Liver (tissue), 9 donors: Measurements from ENCODE around the gene MSH3. TPM values are rescaled to one million over a fixed set of nuclear protein-coding genes. Genes with fewer than 3 reads are reported as not detected.

ENCODE experiments used
- DNase-seq: peaks from one replicate; pipeline ENCODE4 v3.0.0-alpha.2; 2017; ENCODE audit warnings: low spot score
- H3K27ac ChIP-seq, 2 donors: one replicate each; pipeline ENCODE4 v1.7.0; 2013; ENCODE audit warnings: inconsistent platforms in 2 of 2, low read length in 2 of 2, control low read depth in 1 of 2, low read depth in 1 of 2, mild to moderate bottlenecking in 1 of 2
- H3K27me3 ChIP-seq, 4 donors: one replicate each; pipeline versions ENCODE4 v1.6.1 to v1.7.0; 2013; ENCODE audit warnings: low read length in 3 of 4, inconsistent platforms in 1 of 4, mild to moderate bottlenecking in 1 of 4, moderate library complexity in 1 of 4; ENCODE audit not compliant: control insufficient read depth in 4 of 4, insufficient read depth in 4 of 4
- H3K36me3 ChIP-seq, 4 donors: one replicate each; pipeline versions ENCODE4 v1.6.1 to v1.7.0; 2013; ENCODE audit warnings: low read length in 3 of 4, mild to moderate bottlenecking in 3 of 4, low read depth in 1 of 4, moderate library complexity in 1 of 4; ENCODE audit not compliant: control insufficient read depth in 4 of 4, insufficient read depth in 3 of 4
- H3K4me1 ChIP-seq, 4 donors: one replicate each; pipeline versions ENCODE4 v1.6.1 to v1.7.0; 2013; ENCODE audit warnings: low read length in 3 of 4, mild to moderate bottlenecking in 3 of 4, moderate library complexity in 1 of 4; ENCODE audit not compliant: control insufficient read depth in 4 of 4, insufficient read depth in 4 of 4
- H3K4me3 ChIP-seq, 3 donors: one replicate each; pipeline versions ENCODE4 v1.6.1 to v1.7.0; 2013; ENCODE audit warnings: low read length in 3 of 3, control low read depth in 1 of 3, low read depth in 1 of 3, mild to moderate bottlenecking in 1 of 3
- H3K9ac ChIP-seq, 2 donors: one replicate each; pipeline ENCODE4 v1.7.0; 2013; ENCODE audit warnings: low read length in 2 of 2, mild to moderate bottlenecking in 2 of 2, moderate library complexity in 2 of 2, control low read depth in 1 of 2, low read depth in 1 of 2
- H3K9me3 ChIP-seq, 4 donors: one replicate each; pipeline versions ENCODE4 v1.6.1 to v1.7.0; 2013; ENCODE audit warnings: low read length in 3 of 4; ENCODE audit not compliant: control insufficient read depth in 4 of 4
- CTCF ChIP-seq: fragments of 150-350 bp; IDR thresholded peaks from 2 replicates; pipeline ENCODE4 v1.5.1; 2017; ENCODE audit warnings: improper control_type of control experiment, low read depth, low read length; ENCODE audit not compliant: missing input control
- EGR1 ChIP-seq, 2 donors: IDR thresholded peaks; 2 replicates each; pipeline ENCODE4 v1.6.1; 2016 to 2018; ENCODE audit warnings: antibody characterized with exemption in 2 of 2, low read depth in 2 of 2
- FOXA1 ChIP-seq: IDR thresholded peaks from 2 replicates; pipeline ENCODE4 v1.6.1; 2016; ENCODE audit warnings: antibody characterized with exemption
- FOXA2 ChIP-seq: IDR thresholded peaks from 2 replicates; pipeline ENCODE4 v1.6.1; 2016; ENCODE audit warnings: antibody characterized with exemption
- GABPA ChIP-seq, 2 donors: IDR thresholded peaks in 1 of 2; conservative IDR thresholded peaks in 1 of 2; 2 replicates each; pipeline ENCODE4 v1.6.1; 2016; ENCODE audit warnings: antibody characterized with exemption in 2 of 2, mild to moderate bottlenecking in 1 of 2, moderate library complexity in 1 of 2
- HNF4A ChIP-seq, 2 donors: conservative IDR thresholded peaks; 2 replicates each; pipeline ENCODE4 v1.6.1; 2016; ENCODE audit warnings: antibody characterized with exemption in 2 of 2, mild to moderate bottlenecking in 2 of 2
- HNF4G ChIP-seq: IDR thresholded peaks from 2 replicates; pipeline ENCODE4 v1.6.1; 2016; ENCODE audit warnings: antibody characterized with exemption
- JUND ChIP-seq, 2 donors: IDR thresholded peaks; 2 replicates each; pipeline ENCODE4 v1.6.1; 2016; ENCODE audit warnings: antibody characterized with exemption in 2 of 2
- MAX ChIP-seq: IDR thresholded peaks from 2 replicates; pipeline ENCODE4 v1.6.1; 2016; ENCODE audit warnings: antibody characterized with exemption
- NR2F2 ChIP-seq: IDR thresholded peaks from 2 replicates; pipeline ENCODE4 v1.6.1; 2016; ENCODE audit warnings: antibody characterized with exemption
- RAD21 ChIP-seq, 2 donors: IDR thresholded peaks; 2 replicates each; pipeline ENCODE4 v1.6.1; 2016; ENCODE audit warnings: antibody characterized with exemption in 2 of 2, mild to moderate bottlenecking in 2 of 2
- REST ChIP-seq: IDR thresholded peaks from 2 replicates; pipeline ENCODE4 v1.6.1; 2016; ENCODE audit warnings: antibody characterized with exemption, mild to moderate bottlenecking
- RXRA ChIP-seq, 2 donors: IDR thresholded peaks; 2 replicates each; pipeline ENCODE4 v1.6.1; 2017 to 2018; ENCODE audit warnings: antibody characterized with exemption in 2 of 2, mild to moderate bottlenecking in 1 of 2
- SP1 ChIP-seq: IDR thresholded peaks from 2 replicates; pipeline ENCODE4 v1.6.1; 2018; ENCODE audit warnings: antibody characterized with exemption, mild to moderate bottlenecking
- TAF1 ChIP-seq: conservative IDR thresholded peaks from 2 replicates; pipeline ENCODE4 v1.6.1; 2016; ENCODE audit warnings: antibody characterized with exemption, mild to moderate bottlenecking
- ZBTB33 ChIP-seq: IDR thresholded peaks from 2 replicates; pipeline ENCODE4 v1.6.1; 2016; ENCODE audit warnings: antibody characterized with exemption
- WGBS: extraction: QIAGEN DNeasy Blood & Tissue Kit; methylation state at CpG from one replicate; pipeline ENCODE4 v1.1.7; 2013; 5-methylcytosine and 5-hydroxymethylcytosine counted together
- polyA plus RNA-seq, 2 donors: library from polyadenylated mRNA; stranded (reverse) in 1 of 2; unstranded in 1 of 2; fragments of 200-250 nt in 1 of 2; fragments of >200 nt in 1 of 2; fragmentation: Nextera tagmentation in 1 of 2; extraction: Ambion mirVana in 1 of 2; gene quantifications; one replicate each; pipeline versions ENCODE4 v1.2.1 to v1.2.3, GENCODE V29; 2013 to 2015
- total RNA-seq, 2 donors: library from RNA; depleted of rRNA; stranded (reverse); fragments of >200 nt; gene quantifications; one replicate each; pipeline ENCODE4 v1.2.3, GENCODE V29; 2014
- TF ChIP-seq, protein P1 (sequence below): IDR thresholded peaks from 2 replicates; pipeline ENCODE4 v1.6.1; 2016; ENCODE audit warnings: antibody characterized with exemption
- donor health status: healthy.
- donor health status: healthy.
- donor health status: healthy.
- donor health status: healthy.
- donor health status: healthy.

Gene MSH3
- total and polyA plus RNA-seq, 4 donors, result 3.0 to 19.1 (median 7.9) TPM

DNA sequence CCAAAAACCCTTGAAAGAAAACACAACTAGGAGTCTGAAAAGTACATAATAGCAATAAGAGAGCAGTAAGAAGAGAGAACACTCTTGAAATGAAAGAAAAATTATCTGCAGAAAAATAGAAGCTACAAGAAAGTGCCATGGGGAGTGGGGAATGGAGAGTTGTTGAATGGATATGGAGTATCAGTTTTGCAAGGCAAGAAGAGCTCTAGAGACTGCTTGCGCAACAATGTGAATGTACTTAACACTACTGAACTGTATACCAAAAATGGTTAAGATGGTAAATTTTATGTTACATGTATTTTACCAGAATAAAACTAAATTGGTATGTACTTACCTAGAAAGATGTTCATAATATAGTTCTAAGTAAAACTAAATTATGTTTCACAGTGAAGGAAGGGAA, 251.0 kb downstream of the MSH3 start:
- H3K27ac ChIP-seq, result no peak overlapping the region
- DNase-seq, result no peak
- no peaks in the 10 kb centered on the region for H3K4me1 ChIP-seq
- peaks cover 0 to 2% (median 0%) of the 10 kb centered on the region in 4 donors for H3K9me3 ChIP-seq
- H3K36me3 ChIP-seq, result peaks cover 0 to 1% (median 0%) of the 10 kb centered on the region in 4 donors
- WGBS, result 97% methylated on average over 1 of the region's 1 CpG
- H3K4me3 ChIP-seq, result no peak overlapping the region
- no peaks in the 10 kb centered on the region for H3K27me3 ChIP-seq
- H3K9ac ChIP-seq, result no peak overlapping the region
- TF ChIP-seq GABPA (IDR thresholded peaks at IDR 0.05 in 1 of 2, conservative IDR thresholded peaks at IDR 0.05 in 1 of 2) (no peak), RAD21 (IDR thresholded peaks at IDR 0.05) (no peak), NR2F2 (no peak), EGR1 (IDR thresholded peaks at IDR 0.05; ENCODE audit: low read depth in 2 of 2) (no peak), HNF4G (no peak), FOXA2 (no peak), MAX (no peak), RXRA (IDR thresholded peaks at IDR 0.05) (no peak), CTCF (no peak), JUND (IDR thresholded peaks at IDR 0.05) (no peak), TAF1 (no peak), ZBTB33 (no peak), SP1 (no peak), HNF4A (conservative IDR thresholded peaks at IDR 0.05) (no peak), FOXA1 (no peak), REST (no peak)
- TF ChIP-seq, protein P1, sequence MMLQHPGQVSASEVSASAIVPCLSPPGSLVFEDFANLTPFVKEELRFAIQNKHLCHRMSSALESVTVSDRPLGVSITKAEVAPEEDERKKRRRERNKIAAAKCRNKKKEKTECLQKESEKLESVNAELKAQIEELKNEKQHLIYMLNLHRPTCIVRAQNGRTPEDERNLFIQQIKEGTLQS, result no peak

- Histone ChIP-seq H3K9me3 (peaks cover 0 to 3% (median under 1%) of the 10 kb centered on the region in 4 donors), H3K4me3 (no peak overlapping the region), H3K4me1 (no peaks in the 10 kb centered on the region), H3K27ac (no peak overlapping the region), H3K27me3 (no peaks in the 10 kb centered on the region), H3K9ac (no peak overlapping the region), H3K36me3 (peaks cover 0 to 2% (median 0%) of the 10 kb centered on the region in 4 donors)
- no peak for DNase-seq
- WGBS, result 85% methylated on average over 3 of the region's 3 CpGs
- TF ChIP-seq TAF1 (no peak), CTCF (no peak), SP1 (no peak), RXRA (IDR thresholded peaks at IDR 0.05) (no peak), MAX (no peak), RAD21 (IDR thresholded peaks at IDR 0.05) (no peak)
- TF ChIP-seq, protein P1, result no peak
Observed at GRCh38 chr5:80912479-80912878, 258.0 kb downstream of the MSH3 start.
